GM19238 (cell line): ENCODE measurements around the gene HDHD2.

Experiments
- DNase-seq: peaks from one replicate; pipeline ENCODE4 v3.0.0; 2011; ENCODE audit warnings: low spot score; ENCODE audit not compliant: insufficient read length

HDHD2 gene

DNA sequence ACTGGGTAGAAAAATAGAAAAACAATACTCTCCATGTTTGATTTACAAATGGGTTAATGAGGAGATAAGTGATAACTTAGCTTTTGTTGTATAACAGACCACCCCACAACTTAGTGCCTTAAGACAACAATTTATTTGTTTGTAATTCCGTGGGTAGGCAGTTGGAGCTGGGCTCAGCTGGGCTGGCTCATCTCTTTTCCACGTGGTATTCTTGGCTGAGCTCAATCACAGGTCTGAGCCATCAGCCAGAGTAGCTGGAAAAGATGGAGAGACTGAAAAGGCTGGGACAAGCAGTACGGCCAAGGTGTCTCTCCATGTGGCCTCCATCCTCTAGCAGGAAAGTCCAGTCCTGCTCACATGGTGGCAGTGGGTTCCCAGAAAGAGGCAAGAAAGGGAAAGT, 82.7 kb downstream of the HDHD2 start:
- no peak for DNase-seq

DNA sequence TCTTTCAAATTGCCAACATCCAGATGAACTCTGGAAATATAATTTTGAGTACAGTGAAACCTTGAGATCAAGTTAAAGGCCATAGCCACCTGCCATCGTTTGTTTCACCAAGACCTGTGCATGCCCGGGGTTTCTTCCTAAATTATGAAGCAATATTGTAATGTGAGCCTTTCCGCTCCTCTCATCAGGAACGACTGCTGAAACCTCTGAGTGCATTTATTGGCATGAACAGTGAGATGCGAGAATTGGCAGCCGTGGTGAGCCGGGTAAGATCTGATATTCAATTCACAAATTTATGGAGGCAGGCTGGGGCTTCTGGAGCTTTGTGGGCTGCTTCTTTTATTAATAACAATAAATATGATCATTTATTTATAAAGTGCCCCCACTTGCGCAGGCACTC, 87.2 kb downstream of the HDHD2 start:
- no peak for DNase-seq

DNA sequence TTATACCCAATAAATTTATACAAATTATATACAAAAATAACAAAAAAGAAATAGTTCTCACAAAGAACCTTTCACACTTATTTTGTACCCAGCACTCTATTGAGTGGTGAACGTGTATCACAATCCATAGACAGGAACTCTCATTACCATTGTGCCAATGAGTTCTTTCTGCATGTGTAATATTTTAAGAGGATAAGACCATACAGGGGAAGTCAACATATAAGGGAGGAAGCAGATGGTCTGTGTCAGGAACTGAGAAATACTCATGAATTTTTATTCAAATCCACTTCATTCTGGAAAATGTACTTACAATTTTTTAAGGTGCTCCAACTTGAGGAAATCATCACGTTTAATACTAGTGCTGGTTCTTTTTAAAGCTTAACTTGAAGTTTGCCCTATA, 87.8 kb downstream of the HDHD2 start:
- no peak for DNase-seq
